ENCODE results near the gene ADAT1. TPM values are rescaled to one million over a fixed set of nuclear protein-coding genes. Genes with fewer than 3 reads are reported as not detected.

ADAT1 gene
- total RNA-seq, 2 donors from 2014 or later, result 20.4 to 23.7 TPM

DNA sequence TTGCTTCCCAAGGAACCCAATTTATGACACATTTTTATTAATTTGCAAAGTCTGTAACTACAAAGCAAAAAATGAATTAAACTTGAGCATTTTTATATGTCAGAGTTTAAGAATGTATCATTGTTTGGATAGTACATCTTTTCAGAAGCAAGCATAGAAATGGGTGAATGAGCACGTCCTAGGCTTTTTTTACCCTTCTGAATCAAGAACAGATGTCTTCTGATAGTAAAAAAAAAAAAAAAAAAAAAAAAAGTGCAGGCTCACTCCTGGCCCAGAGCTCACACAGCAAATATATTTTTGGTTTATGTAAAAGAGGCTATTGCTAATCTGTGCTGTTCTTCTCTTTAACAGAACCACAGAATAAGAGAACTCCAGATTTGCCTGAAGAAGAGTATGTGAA is 30.8 kb upstream of the ADAT1 start:
- peaks cover 0 to 44% of the 10 kb centered on the region in 2 donors for H3K4me1 ChIP-seq

GRCh38 chr16:75648265-75649076 is 25.4 kb upstream of the ADAT1 start:
- peak overlapping the region; percentile 96 to 99 for H3K27ac ChIP-seq
- peaks cover 5% of the 10 kb centered on the region for H3K36me3 ChIP-seq
- H3K9me3 ChIP-seq, result no peaks in the 10 kb centered on the region
- peaks cover 0 to 64% of the 10 kb centered on the region in 2 donors for H3K4me1 ChIP-seq
- H3K27me3 ChIP-seq, result no peaks in the 10 kb centered on the region
- peak; percentile 86 for DNase-seq (ENCODE audit: low spot score)
- H3K4me3 ChIP-seq, result peak overlapping the region; percentile 90 to 92
- TF ChIP-seq, protein P1, sequence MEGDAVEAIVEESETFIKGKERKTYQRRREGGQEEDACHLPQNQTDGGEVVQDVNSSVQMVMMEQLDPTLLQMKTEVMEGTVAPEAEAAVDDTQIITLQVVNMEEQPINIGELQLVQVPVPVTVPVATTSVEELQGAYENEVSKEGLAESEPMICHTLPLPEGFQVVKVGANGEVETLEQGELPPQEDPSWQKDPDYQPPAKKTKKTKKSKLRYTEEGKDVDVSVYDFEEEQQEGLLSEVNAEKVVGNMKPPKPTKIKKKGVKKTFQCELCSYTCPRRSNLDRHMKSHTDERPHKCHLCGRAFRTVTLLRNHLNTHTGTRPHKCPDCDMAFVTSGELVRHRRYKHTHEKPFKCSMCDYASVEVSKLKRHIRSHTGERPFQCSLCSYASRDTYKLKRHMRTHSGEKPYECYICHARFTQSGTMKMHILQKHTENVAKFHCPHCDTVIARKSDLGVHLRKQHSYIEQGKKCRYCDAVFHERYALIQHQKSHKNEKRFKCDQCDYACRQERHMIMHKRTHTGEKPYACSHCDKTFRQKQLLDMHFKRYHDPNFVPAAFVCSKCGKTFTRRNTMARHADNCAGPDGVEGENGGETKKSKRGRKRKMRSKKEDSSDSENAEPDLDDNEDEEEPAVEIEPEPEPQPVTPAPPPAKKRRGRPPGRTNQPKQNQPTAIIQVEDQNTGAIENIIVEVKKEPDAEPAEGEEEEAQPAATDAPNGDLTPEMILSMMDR (IDR thresholded peaks at IDR 0.05), result peak in 1 of 2 donors; percentile 12

More for the DNA sequence above, 30.8 kb upstream of the ADAT1 start:
- no peaks in the 10 kb centered on the region for H3K9me3 ChIP-seq
- H3K27me3 ChIP-seq, result no peaks in the 10 kb centered on the region
- no peak overlapping the region for H3K27ac ChIP-seq
- TF ChIP-seq, protein P1 (IDR thresholded peaks at IDR 0.05), result no peak
- H3K36me3 ChIP-seq, result peaks cover 46% of the 10 kb centered on the region
- no peak for DNase-seq (ENCODE audit: low spot score)
- H3K4me3 ChIP-seq, result no peak overlapping the region

DNA sequence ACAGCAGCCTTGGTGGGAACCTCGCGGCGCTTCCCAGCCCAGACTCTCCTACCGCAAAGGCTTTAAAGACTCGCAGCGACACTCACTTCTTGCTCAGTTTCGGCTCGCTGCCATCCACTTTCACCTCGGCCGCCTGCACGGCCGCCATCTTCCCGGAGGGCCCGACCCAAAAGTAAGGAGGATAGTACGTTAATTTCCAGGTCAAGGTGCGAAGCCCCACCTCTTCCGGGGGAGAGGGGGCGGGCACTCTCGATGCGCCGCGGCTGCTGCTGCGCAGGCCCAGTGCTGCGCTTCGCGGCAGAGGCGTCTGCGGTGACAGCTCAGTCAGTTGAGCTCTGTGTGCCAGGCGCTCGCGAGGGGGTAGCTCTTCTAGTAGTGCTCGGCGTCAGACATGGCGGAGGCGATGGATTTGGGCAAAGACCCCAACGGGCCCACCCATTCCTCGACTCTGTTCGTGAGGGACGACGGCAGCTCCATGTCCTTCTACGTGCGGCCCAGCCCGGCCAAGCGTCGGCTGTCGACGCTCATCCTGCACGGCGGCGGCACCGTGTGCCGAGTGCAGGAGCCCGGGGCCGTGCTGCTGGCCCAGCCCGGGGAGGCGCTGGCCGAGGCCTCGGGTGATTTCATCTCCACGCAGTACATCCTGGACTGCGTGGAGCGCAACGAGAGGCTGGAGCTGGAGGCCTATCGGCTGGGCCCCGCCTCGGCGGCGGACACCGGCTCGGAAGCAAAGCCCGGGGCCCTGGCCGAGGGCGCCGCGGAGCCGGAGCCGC is 24.6 kb upstream of the ADAT1 start, which contains the start of the genes KARS1 and TERF2IP:
Gene KARS1, minus strand, starts transcription at position 174 of the 773 bp plus-strand sequence. Its CDS starts 26 bp downstream, at position 148.
Gene TERF2IP, plus strand, starts transcription at position 282 of the 773 bp plus-strand sequence. Its CDS starts 110 bp downstream, at position 392.
- no peaks in the 10 kb centered on the region for H3K9me3 ChIP-seq
- peaks cover 5% of the 10 kb centered on the region for H3K36me3 ChIP-seq
- H3K4me1 ChIP-seq, result peaks cover 0 to 56% of the 10 kb centered on the region in 2 donors
- H3K4me3 ChIP-seq, result peak within 1 kb of the TSS; percentile 90 to 92
- H3K27me3 ChIP-seq, result no peaks in the 10 kb centered on the region
- H3K27ac ChIP-seq, result peak within 1 kb of the TSS; percentile 96 to 99
- TF ChIP-seq, protein P1 (IDR thresholded peaks at IDR 0.05), result no peak
- peak; percentile 93 for DNase-seq (ENCODE audit: low spot score)

DNA sequence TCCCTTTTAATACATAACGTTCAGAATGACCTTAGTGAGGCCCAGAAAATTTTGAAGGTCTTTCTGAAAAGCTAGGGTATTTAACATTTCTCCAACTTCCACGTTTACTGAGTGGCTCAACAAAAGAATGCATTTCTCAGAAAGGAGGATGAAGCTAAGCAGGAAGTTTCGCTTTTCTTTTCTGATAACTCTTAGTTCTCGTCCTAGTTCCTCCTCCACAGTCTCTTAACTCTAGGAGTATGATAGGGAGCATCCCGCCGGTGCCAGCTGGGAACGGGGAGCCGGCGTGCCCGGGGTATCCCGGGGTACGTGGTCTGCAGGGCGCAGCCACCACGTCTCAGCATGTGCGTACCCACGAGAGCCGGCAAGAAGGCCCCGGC is 24.0 kb upstream of the ADAT1 start:
- no peaks in the 10 kb centered on the region for H3K9me3 ChIP-seq
- no peak for DNase-seq (ENCODE audit: low spot score)
- H3K36me3 ChIP-seq, result peaks cover 5% of the 10 kb centered on the region
- peak overlapping the region; percentile 96 to 99 for H3K27ac ChIP-seq
- H3K4me3 ChIP-seq, result peak overlapping the region; percentile 90 to 92
- TF ChIP-seq, protein P1 (IDR thresholded peaks at IDR 0.05), result no peak
- H3K27me3 ChIP-seq, result no peaks in the 10 kb centered on the region
- peaks cover 0 to 50% of the 10 kb centered on the region in 2 donors for H3K4me1 ChIP-seq

GRCh38 chr16:75644240-75645012 is 21.3 kb upstream of the ADAT1 start:
- TF ChIP-seq, protein P1 (IDR thresholded peaks at IDR 0.05), result no peak
- Histone ChIP-seq H3K4me1 (peaks cover 0 to 23% of the 10 kb centered on the region in 2 donors), H3K9me3 (no peaks in the 10 kb centered on the region), H3K36me3 (peaks cover 28% of the 10 kb centered on the region), H3K27ac (no peak overlapping the region), H3K4me3 (no peak overlapping the region), H3K27me3 (no peaks in the 10 kb centered on the region)
- DNase-seq (ENCODE audit: low spot score), result no peak

All from right atrium auricular region (tissue), 2 donors.